Activated T-cell treated with anti-CD3 and anti-CD28 coated beads, Interleukin-2, amount 50 U/mL, for 4 hours (primary cell): Measurements from ENCODE around the gene TBCK. TPM values are rescaled to one million over a fixed set of nuclear protein-coding genes. Genes with fewer than 3 reads are reported as not detected.
"Not testable (repeated sequence)": the region's sequence is repeated elsewhere in the genome, so short reads cannot be mapped to it uniquely, and the experiment has no call there.

Experiments
- ATAC-seq, 2 donors: fragments of 200-7000 bp; cut with Tn5 transposase; one replicate each; pipeline ENCODE4 v1.10.0; 2021
- DNase-seq: peaks from one replicate; pipeline ENCODE4 v3.0.0-alpha.2; 2020
- H3K27me3 Mint-ChIP-seq: one replicate; pipeline ENCODE4 v1.8.0; 2021; ENCODE audit warnings: low read depth, mixed read lengths
- H3K36me3 Mint-ChIP-seq: one replicate; pipeline ENCODE4 v1.8.0; 2022; ENCODE audit warnings: mixed read lengths; ENCODE audit not compliant: insufficient read depth
- H3K4me1 Mint-ChIP-seq: one replicate; pipeline ENCODE4 v1.8.0; 2021; ENCODE audit warnings: low read depth, mixed read lengths
- H3K4me3 Mint-ChIP-seq: one replicate; pipeline ENCODE4 v1.8.0; 2021; ENCODE audit warnings: mild to moderate bottlenecking, moderate library complexity, mixed read lengths
- H3K9me3 Mint-ChIP-seq: one replicate; pipeline ENCODE4 v1.8.0; 2021; ENCODE audit warnings: mixed read lengths
- total RNA-seq, 3 donors: library from RNA; stranded (reverse); gene quantifications; one replicate each; pipeline ENCODE4 v1.2.1, GENCODE V29; 2021

Gene TBCK
- total RNA-seq, 3 donors from 2014 or later: 12.7 to 15.8 (median 15.1) TPM

- no peak for ATAC-seq
- DNase-seq: no peak
- Mint-ChIP-seq H3K36me3 (peaks cover 67% of the 10 kb centered on the region), H3K27me3 (no peaks in the 10 kb centered on the region), H3K4me1 (no peaks in the 10 kb centered on the region), H3K9me3 (peaks cover 30% of the 10 kb centered on the region), H3K4me3 (no peak overlapping the region)
These were observed 200.0 kb downstream of the TBCK start for GRCh38 chr4:106116025-106116424.

- H3K9me3 Mint-ChIP-seq: peaks cover 40% of the 10 kb centered on the region
- no peaks in the 10 kb centered on the region for H3K4me1 Mint-ChIP-seq
These were observed 201.7 kb downstream of the TBCK start for GRCh38 chr4:106114270-106114669.

GRCh38 chr4:106111778-106112469 lies 204.1 kb downstream of the TBCK start:
- not testable (repeated sequence) for DNase-seq, ATAC-seq, H3K27me3 Mint-ChIP-seq, H3K4me1 Mint-ChIP-seq, H3K4me3 Mint-ChIP-seq
- peaks cover 89% of the 10 kb centered on the region for H3K36me3 Mint-ChIP-seq
- H3K9me3 Mint-ChIP-seq: peaks cover 53% of the 10 kb centered on the region

More at GRCh38 chr4:106114270-106114669, 201.7 kb downstream of the TBCK start:
- peaks cover 75% of the 10 kb centered on the region for H3K36me3 Mint-ChIP-seq
- ATAC-seq: no peak
- H3K27me3 Mint-ChIP-seq: no peaks in the 10 kb centered on the region
- H3K4me3 Mint-ChIP-seq: no peak overlapping the region
- DNase-seq: no peak

- ATAC-seq (no peak), DNase-seq (no peak)
- peaks cover 91% of the 10 kb centered on the region for H3K36me3 Mint-ChIP-seq
- H3K27me3 Mint-ChIP-seq: no peaks in the 10 kb centered on the region
- H3K4me1 Mint-ChIP-seq: no peaks in the 10 kb centered on the region
- no peak overlapping the region for H3K4me3 Mint-ChIP-seq
- peaks cover 60% of the 10 kb centered on the region for H3K9me3 Mint-ChIP-seq
These were observed 206.1 kb downstream of the TBCK start for GRCh38 chr4:106109929-106110328.

- DNase-seq (no peak), ATAC-seq (no peak)
- Mint-ChIP-seq H3K4me1 (no peaks in the 10 kb centered on the region), H3K4me3 (no peak overlapping the region), H3K9me3 (peaks cover 33% of the 10 kb centered on the region), H3K36me3 (peaks cover 74% of the 10 kb centered on the region), H3K27me3 (no peaks in the 10 kb centered on the region)
These were observed 210.3 kb downstream of the TBCK start for GRCh38 chr4:106105697-106106096.

- Mint-ChIP-seq H3K9me3 (peaks cover 23% of the 10 kb centered on the region), H3K4me3 (no peak overlapping the region), H3K27me3 (no peaks in the 10 kb centered on the region), H3K36me3 (peaks cover 69% of the 10 kb centered on the region), H3K4me1 (no peaks in the 10 kb centered on the region)
- DNase-seq (no peak), ATAC-seq (no peak)
These were observed 211.7 kb downstream of the TBCK start for GRCh38 chr4:106104276-106104675.

- H3K4me3 Mint-ChIP-seq: no peak overlapping the region
- H3K4me1 Mint-ChIP-seq: no peaks in the 10 kb centered on the region
- H3K36me3 Mint-ChIP-seq: peaks cover 59% of the 10 kb centered on the region
- no peaks in the 10 kb centered on the region for H3K27me3 Mint-ChIP-seq
- DNase-seq: no peak
- H3K9me3 Mint-ChIP-seq: peaks cover 4% of the 10 kb centered on the region
- ATAC-seq: no peak
These were observed 219.6 kb downstream of the TBCK start for GRCh38 chr4:106096454-106096853.

GRCh38 chr4:106095408-106095807 lies 220.6 kb downstream of the TBCK start:
- no peak for ATAC-seq
- Mint-ChIP-seq H3K27me3 (no peaks in the 10 kb centered on the region), H3K4me3 (no peak overlapping the region), H3K36me3 (peaks cover 64% of the 10 kb centered on the region), H3K9me3 (peaks cover 15% of the 10 kb centered on the region), H3K4me1 (no peaks in the 10 kb centered on the region)
- no peak for DNase-seq

- Mint-ChIP-seq H3K4me3 (no peak overlapping the region), H3K4me1 (no peaks in the 10 kb centered on the region), H3K9me3 (peaks cover 31% of the 10 kb centered on the region), H3K27me3 (no peaks in the 10 kb centered on the region), H3K36me3 (peaks cover 82% of the 10 kb centered on the region)
- DNase-seq (no peak), ATAC-seq (no peak)
These were observed 223.5 kb downstream of the TBCK start for GRCh38 chr4:106092361-106093040.

- Mint-ChIP-seq H3K4me1 (no peaks in the 10 kb centered on the region), H3K27me3 (no peaks in the 10 kb centered on the region), H3K9me3 (peaks cover 31% of the 10 kb centered on the region), H3K4me3 (no peak overlapping the region), H3K36me3 (peaks cover 82% of the 10 kb centered on the region)
- DNase-seq (no peak), ATAC-seq (no peak)
These were observed 225.2 kb downstream of the TBCK start for GRCh38 chr4:106090826-106091225.

- Mint-ChIP-seq H3K9me3 (peaks cover 49% of the 10 kb centered on the region), H3K27me3 (no peaks in the 10 kb centered on the region), H3K36me3 (peaks cover 67% of the 10 kb centered on the region), H3K4me3 (no peak overlapping the region), H3K4me1 (no peaks in the 10 kb centered on the region)
- no peak for ATAC-seq
- no peak for DNase-seq
These were observed 232.9 kb downstream of the TBCK start for GRCh38 chr4:106083065-106083464.

- Mint-ChIP-seq H3K9me3 (peaks cover 58% of the 10 kb centered on the region), H3K4me3 (no peak overlapping the region), H3K27me3 (no peaks in the 10 kb centered on the region), H3K36me3 (peaks cover 71% of the 10 kb centered on the region), H3K4me1 (no peaks in the 10 kb centered on the region)
- ATAC-seq (no peak), DNase-seq (no peak)
These were observed 235.6 kb downstream of the TBCK start for GRCh38 chr4:106080376-106080775.

GRCh38 chr4:106079616-106080015 lies 236.4 kb downstream of the TBCK start:
- H3K4me1 Mint-ChIP-seq: no peaks in the 10 kb centered on the region
- DNase-seq: no peak
- H3K4me3 Mint-ChIP-seq: no peak overlapping the region
- H3K27me3 Mint-ChIP-seq: no peaks in the 10 kb centered on the region
- H3K36me3 Mint-ChIP-seq: peaks cover 71% of the 10 kb centered on the region
- no peak for ATAC-seq
- peaks cover 53% of the 10 kb centered on the region for H3K9me3 Mint-ChIP-seq

- DNase-seq (no peak), ATAC-seq (no peak)
- Mint-ChIP-seq H3K4me3 (no peak overlapping the region), H3K9me3 (peaks cover 7% of the 10 kb centered on the region), H3K36me3 (peaks cover 9% of the 10 kb centered on the region), H3K4me1 (no peaks in the 10 kb centered on the region), H3K27me3 (no peaks in the 10 kb centered on the region)
These were observed 251.0 kb downstream of the TBCK start for GRCh38 chr4:106065018-106065417.

GRCh38 chr4:106063009-106063408 lies 253.0 kb downstream of the TBCK start:
- Mint-ChIP-seq H3K36me3 (peaks cover 14% of the 10 kb centered on the region), H3K4me3 (no peak overlapping the region), H3K27me3 (no peaks in the 10 kb centered on the region), H3K9me3 (no peaks in the 10 kb centered on the region), H3K4me1 (no peaks in the 10 kb centered on the region)
- DNase-seq (no peak), ATAC-seq (no peak)
